Gastrocnemius medialis (tissue), 4 donors: Measurements from ENCODE around the gene SLC22A4. TPM values are rescaled to one million over a fixed set of nuclear protein-coding genes. Genes with fewer than 3 reads are reported as not detected.
A peak's percentile ranks its signal among the peaks of the same experiment; 100 is the strongest.

Experiments used
- ATAC-seq, 2 donors: fragments of 150-250 bp; one replicate each; pipeline ENCODE4 v1.9.1; 2016
- DNase-seq, 2 donors: peaks; one replicate each; pipeline ENCODE4 v3.0.0-alpha.2; 2019
- H3K27ac ChIP-seq, 4 donors: fragments of 200-600 bp; sonication (generic); 1 replicate in 1 of 4; 2 replicates in 3 of 4; pipeline ENCODE4 v1.5.1; 2016 to 2018; ENCODE audit warnings: mild to moderate bottlenecking in 2 of 4, moderate library complexity in 1 of 4
- H3K27me3 ChIP-seq, 3 donors: fragments of 200-600 bp; sonication (generic) in 2 of 3; 1 replicate in 1 of 3; 2 replicates in 2 of 3; pipeline versions ENCODE4 v1.5.1 to v1.6.0; 2016 to 2019; ENCODE audit warnings: mild to moderate bottlenecking in 1 of 3, moderate library complexity in 1 of 3
- H3K36me3 ChIP-seq, 2 donors: fragments of 200-600 bp; sonication (generic) in 1 of 2; one replicate each; pipeline ENCODE4 v1.5.1; 2017 to 2018
- H3K4me1 ChIP-seq, 2 donors: fragments of 200-600 bp; sonication (generic) in 1 of 2; one replicate each; pipeline ENCODE4 v1.5.1; 2016 to 2017; ENCODE audit warnings: mild to moderate bottlenecking in 2 of 2
- H3K4me3 ChIP-seq, 4 donors: fragments of 200-600 bp; sonication (generic) in 3 of 4; 1 replicate in 1 of 4; 2 replicates in 3 of 4; pipeline ENCODE4 v1.5.1; 2016 to 2019; ENCODE audit warnings: mild to moderate bottlenecking in 2 of 4
- H3K9me3 ChIP-seq, 3 donors: fragments of 200-600 bp; sonication (generic) in 2 of 3; 1 replicate in 1 of 3; 2 replicates in 2 of 3; pipeline ENCODE4 v1.5.1; 2016 to 2019
- POLR2A ChIP-seq, 2 donors: fragments of 450-650 bp; IDR thresholded peaks; one replicate each; pipeline ENCODE4 v1.6.1; 2017; ENCODE audit warnings: antibody characterized with exemption in 2 of 2, mild to moderate bottlenecking in 2 of 2, moderate library complexity in 2 of 2
- in situ Hi-C, 4 donors: fragments of 200-750 bp; cut with MboI; loops; one replicate each; pipeline versions ENCODE4 v1.15.0 to v1.8.0; 2017; ENCODE audit warnings: low sequenced_read_pairs in 4 of 4
- intact Hi-C: fragments of 100-400 bp; cut with DNase I; formaldehyde crosslinking; loops from one replicate; pipeline ENCODE4 v1.15.1; 2023; ENCODE audit warnings: low total_unique reads
- total RNA-seq, 4 donors: library from RNA; depleted of rRNA; stranded (reverse); fragments of >200 nt; gene quantifications; one replicate each; pipeline versions ENCODE4 v1.1.0 to v1.2.3, GENCODE V29; 2016
- TF ChIP-seq, protein P1 (sequence below), 5 experiments: fragments of 450-650 bp in 3 of 5; fragments of 200-600 bp in 2 of 5; sonication (generic) in 2 of 5; IDR thresholded peaks in 4 of 5; conservative IDR thresholded peaks in 1 of 5; 1 replicate in 4 of 5; 2 replicates in 1 of 5; pipeline ENCODE4 v1.5.1; 2016 to 2019; ENCODE audit warnings: antibody characterized with exemption in 5 of 5, mild to moderate bottlenecking in 3 of 5, moderate library complexity in 3 of 5

The SLC22A4 gene
- total RNA-seq, 4 donors from 2014 or later, result 5.4 to 6.7 (median 6.2) TPM

DNA sequence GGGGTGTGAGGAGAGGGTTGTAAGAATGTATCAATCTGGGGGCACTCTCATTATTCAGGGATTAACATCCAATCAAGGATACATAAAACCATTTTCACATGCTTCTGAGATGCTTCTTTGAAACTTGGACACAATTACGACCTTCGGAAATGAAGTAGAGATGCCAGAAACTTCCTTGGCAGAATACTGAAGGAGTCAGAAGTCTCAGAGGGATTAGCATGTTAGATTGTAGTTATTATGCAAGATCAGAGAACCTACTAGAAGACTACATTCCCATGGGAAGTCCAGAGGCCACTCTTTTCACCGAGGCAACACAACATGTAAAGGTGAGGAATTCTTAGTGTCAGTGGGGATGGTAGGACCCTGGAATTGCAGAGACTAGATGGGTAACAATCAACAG lies 5.1 kb upstream of the SLC22A4 start:
- no peaks in the 10 kb centered on the region for H3K27me3 ChIP-seq

DNA sequence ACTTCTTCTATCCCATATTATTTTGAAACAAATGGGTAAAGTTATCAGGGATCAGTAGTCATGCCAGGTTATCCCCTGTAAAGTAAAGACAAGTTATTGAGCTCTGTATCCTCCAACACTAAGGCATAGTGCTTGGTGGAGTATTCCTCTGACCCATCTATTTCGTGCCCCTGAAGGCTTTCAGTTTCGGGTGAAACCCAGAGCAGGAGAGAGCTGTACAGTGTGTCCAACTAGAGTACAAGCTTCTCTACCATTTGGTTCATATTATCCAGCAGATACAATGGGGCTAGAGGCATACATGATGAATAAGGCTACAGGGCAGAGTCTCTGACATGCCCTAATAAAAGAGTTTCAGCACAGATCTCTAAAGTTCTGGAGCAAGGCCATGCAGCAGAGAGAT lies 3.2 kb upstream of the SLC22A4 start:
- intact Hi-C loops, result loop anchor here (5.0 kb wide), 2 partner anchors 71 to 121 kb away; no protein-coding TSS in a partner anchor
- ATAC-seq (no peak), DNase-seq (no peak)
- H3K9me3 ChIP-seq, result no peaks in the 10 kb centered on the region
- H3K4me1 ChIP-seq, result peaks cover 19 to 25% of the 10 kb centered on the region in 2 donors
- H3K4me3 ChIP-seq, result no peak overlapping the region
- no peaks in the 10 kb centered on the region for H3K27me3 ChIP-seq
- H3K27ac ChIP-seq, result no peak overlapping the region
- H3K36me3 ChIP-seq, result no peaks in the 10 kb centered on the region
- in situ Hi-C loops, result no loop called here
- TF ChIP-seq POLR2A (IDR thresholded peaks at IDR 0.05), result no peak
- TF ChIP-seq, protein P1, sequence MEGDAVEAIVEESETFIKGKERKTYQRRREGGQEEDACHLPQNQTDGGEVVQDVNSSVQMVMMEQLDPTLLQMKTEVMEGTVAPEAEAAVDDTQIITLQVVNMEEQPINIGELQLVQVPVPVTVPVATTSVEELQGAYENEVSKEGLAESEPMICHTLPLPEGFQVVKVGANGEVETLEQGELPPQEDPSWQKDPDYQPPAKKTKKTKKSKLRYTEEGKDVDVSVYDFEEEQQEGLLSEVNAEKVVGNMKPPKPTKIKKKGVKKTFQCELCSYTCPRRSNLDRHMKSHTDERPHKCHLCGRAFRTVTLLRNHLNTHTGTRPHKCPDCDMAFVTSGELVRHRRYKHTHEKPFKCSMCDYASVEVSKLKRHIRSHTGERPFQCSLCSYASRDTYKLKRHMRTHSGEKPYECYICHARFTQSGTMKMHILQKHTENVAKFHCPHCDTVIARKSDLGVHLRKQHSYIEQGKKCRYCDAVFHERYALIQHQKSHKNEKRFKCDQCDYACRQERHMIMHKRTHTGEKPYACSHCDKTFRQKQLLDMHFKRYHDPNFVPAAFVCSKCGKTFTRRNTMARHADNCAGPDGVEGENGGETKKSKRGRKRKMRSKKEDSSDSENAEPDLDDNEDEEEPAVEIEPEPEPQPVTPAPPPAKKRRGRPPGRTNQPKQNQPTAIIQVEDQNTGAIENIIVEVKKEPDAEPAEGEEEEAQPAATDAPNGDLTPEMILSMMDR (IDR thresholded peaks at IDR 0.05 in 4 of 5, conservative IDR thresholded peaks at IDR 0.05 in 1 of 5), result no peak

More for the DNA sequence above, 5.1 kb upstream of the SLC22A4 start:
- H3K4me1 ChIP-seq, result peaks cover 8 to 10% of the 10 kb centered on the region in 2 donors
- H3K4me3 ChIP-seq, result no peak overlapping the region
- in situ Hi-C loops (no loop called here), intact Hi-C loops (no loop called here)
- TF ChIP-seq, protein P1 (IDR thresholded peaks at IDR 0.05 in 4 of 5, conservative IDR thresholded peaks at IDR 0.05 in 1 of 5), result no peak
- TF ChIP-seq POLR2A (IDR thresholded peaks at IDR 0.05), result no peak
- no peaks in the 10 kb centered on the region for H3K36me3 ChIP-seq
- DNase-seq (no peak), ATAC-seq (no peak)
- H3K27ac ChIP-seq, result no peak overlapping the region
- no peaks in the 10 kb centered on the region for H3K9me3 ChIP-seq

DNA sequence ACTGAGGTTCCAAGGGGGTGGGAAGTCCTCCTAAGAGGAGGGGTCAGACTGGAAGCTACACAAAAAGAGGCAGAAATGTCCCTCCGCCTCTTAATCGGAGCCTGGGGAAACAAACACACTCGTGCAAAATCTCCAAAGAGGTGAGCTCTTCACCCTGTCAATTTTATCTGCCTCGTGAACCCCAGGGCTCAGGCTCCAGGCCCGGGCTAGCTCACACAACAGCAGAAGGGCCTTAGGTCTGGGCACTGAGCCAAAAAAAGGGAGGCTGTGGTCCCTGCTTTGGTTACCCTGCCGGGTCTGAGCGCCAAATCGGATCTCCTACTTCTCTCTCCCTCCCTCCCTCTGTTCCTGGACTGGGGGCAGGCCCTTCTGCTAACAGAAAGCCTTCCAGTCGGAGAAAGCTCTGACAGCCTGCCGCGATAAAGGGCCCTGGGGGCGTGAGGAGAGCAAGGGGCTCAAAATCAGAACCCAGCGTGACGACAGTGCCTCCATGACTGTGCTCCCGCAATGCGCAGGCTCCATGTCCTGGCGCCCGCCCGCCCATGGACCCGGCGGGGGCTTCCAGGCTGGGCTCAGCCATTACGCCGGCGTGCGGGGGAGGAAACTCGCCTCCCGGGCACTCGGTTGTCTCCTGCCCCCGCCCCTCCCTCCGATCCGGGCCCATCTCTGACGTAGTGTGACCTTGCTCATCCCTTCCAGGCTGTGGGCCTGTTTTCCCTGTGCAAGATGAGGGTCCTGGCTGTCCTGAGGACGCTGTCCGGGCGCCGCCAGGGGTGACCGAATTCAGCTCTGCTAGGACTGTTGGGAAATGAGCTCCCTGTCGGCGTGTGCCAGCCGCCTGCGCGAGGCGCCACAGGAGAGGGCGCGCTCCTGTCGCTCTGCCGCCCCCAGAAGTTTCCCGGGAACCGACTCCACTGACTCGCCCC lies 865 bp upstream of the SLC22A4 start:
- ATAC-seq (peak; percentile 75), DNase-seq (peak; percentile 64 to 89)
- TF ChIP-seq, protein P1 (IDR thresholded peaks at IDR 0.05 in 4 of 5, conservative IDR thresholded peaks at IDR 0.05 in 1 of 5), result peak in 4 of 5 experiments; percentile 30 to 50 (median 45)
- no peak for TF ChIP-seq POLR2A (IDR thresholded peaks at IDR 0.05)
- Histone ChIP-seq H3K9me3 (no peaks in the 10 kb centered on the region), H3K36me3 (no peaks in the 10 kb centered on the region), H3K4me3 (peak overlapping the region; percentile 57 to 72 (median 66)), H3K27me3 (no peaks in the 10 kb centered on the region), H3K4me1 (peaks cover 36% of the 10 kb centered on the region in 2 donors), H3K27ac (peak overlapping the region; percentile 93 to 98 (median 96))
- intact Hi-C loops, result loop anchor here (2.0 to 5.0 kb wide), 3 partner anchors 35 to 119 kb away; no protein-coding TSS in a partner anchor
- in situ Hi-C loops, result no loop called here

DNA sequence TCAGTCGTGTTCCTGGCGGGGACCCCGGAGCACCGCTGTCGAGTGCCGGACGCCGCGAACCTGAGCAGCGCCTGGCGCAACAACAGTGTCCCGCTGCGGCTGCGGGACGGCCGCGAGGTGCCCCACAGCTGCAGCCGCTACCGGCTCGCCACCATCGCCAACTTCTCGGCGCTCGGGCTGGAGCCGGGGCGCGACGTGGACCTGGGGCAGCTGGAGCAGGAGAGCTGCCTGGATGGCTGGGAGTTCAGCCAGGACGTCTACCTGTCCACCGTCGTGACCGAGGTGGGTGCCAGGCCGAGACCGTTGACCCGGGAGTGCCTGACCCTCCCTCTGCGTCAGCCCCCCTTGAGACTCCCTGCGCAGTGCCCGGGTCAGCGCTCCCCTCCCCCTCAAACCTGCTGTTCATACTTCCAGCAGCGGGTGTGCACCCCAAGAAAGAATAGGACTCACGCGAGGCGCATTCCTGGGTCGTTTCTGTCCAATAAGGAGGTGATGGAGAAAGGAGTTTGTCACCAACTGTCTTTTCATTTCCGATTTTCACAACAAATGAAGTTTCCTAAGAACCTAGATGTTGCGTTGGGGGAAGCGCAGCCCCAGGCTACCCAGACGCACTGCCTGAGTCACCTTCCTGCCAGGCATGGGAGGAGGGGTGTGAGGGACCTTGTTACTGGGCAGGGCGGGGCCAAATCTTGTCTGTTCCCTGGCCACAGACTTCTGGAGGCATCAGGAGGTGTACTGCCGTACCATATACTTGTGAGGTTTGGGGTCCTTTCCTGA lies 722 bp downstream of the SLC22A4 start:
- intact Hi-C loops, result loop anchor here (2.0 to 5.0 kb wide), 5 partner anchors 67 to 196 kb away; partner anchors contain the start of genes IRF1 and P4HA2
- H3K4me1 ChIP-seq, result peaks cover 38 to 45% of the 10 kb centered on the region in 2 donors
- ATAC-seq (peak; percentile 18 to 28), DNase-seq (peak; percentile 49 to 83)
- peak overlapping the region; percentile 57 to 72 (median 66) for H3K4me3 ChIP-seq
- H3K36me3 ChIP-seq, result no peaks in the 10 kb centered on the region
- in situ Hi-C loops, result no loop called here
- no peaks in the 10 kb centered on the region for H3K9me3 ChIP-seq
- TF ChIP-seq, protein P1 (IDR thresholded peaks at IDR 0.05 in 4 of 5, conservative IDR thresholded peaks at IDR 0.05 in 1 of 5), result no peak
- TF ChIP-seq POLR2A (IDR thresholded peaks at IDR 0.05), result peak; percentile 48 to 51
- H3K27me3 ChIP-seq, result no peaks in the 10 kb centered on the region
- peak overlapping the region; percentile 93 to 98 (median 96) for H3K27ac ChIP-seq
